NOMO-1 treated with dmso at 0.1 percent for 144 hours (cell line): Measurements from ENCODE around the gene LSM10.

Experiments
- DNase-seq: peaks from one replicate; lab custom pipeline; 2025; ENCODE audit not compliant: unreplicated experiment; lab: John Stamatoyannopoulos, UW

LSM10 gene

DNA sequence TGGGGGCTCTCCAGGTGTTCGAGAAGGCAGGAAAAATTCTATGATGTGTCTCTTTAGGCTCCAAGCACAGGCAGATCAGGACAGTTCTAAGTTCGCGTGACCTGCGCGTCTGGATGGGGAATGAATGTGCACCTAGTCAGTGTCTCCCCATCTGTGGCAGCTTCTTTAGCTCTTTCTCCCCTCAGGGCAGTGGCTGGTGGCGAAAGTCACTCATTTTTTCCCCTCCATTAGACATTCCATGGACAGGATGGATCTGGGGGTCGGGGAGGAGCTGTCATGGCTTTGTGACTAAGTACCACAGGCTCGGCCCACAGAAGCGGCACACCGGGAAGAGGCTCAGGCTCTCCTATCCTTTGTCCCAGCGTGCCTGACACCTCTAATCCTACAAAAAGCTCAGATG lies 43.2 kb downstream of the LSM10 start:
- DNase-seq, result no peak

DNA sequence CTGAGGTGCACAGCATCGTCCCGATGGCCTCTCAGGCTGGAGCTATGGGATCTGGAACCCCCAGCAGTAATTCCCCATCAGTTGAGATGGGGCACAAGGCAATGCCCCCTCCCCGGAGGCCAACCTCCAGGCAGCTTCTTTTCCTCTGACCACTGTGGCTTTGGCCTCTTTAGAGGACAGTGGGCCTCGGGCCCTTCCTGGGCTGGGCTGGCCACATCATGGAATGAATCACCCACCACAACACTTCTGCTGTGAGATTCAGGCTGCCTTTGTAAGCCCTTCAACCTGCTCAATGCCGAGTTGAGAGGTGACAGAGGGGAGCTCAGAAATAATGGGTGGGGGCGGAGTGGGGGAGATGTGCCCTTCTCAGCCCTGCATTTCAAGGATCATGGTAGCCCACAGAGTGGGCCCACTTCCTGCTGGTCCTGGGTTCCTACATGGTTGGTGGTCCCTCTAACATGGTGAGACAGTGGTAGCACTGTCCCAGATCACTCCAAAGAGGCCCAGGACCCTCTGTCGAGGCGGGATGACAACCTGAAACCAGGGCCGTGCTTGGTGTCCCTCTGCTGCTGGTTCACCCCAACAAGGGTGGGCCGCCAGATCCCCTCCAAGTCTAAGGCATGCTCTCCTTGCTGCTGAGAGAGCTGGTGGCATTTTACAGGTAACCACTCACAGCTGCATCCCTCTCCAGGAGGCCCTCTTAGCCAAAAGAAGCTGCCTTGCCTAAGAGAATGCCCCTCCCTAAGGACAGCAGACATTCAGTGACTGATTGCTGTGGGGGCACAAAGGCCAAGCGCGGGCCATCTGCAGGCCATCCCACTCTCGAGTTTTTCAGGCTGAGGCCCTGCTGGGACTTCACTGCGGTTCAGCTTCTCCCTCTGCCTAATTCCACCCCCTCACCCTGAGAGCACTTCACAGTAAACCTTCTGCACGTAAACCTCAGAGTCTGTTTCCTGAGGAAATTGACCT lies 44.5 kb downstream of the LSM10 start:
- no peak for DNase-seq

GRCh38 chr1:36352125-36352909 lies 45.4 kb downstream of the LSM10 start:
- DNase-seq, result no peak

GRCh38 chr1:36351227-36351977 lies 46.3 kb downstream of the LSM10 start:
- no peak for DNase-seq

GRCh38 chr1:36350659-36351226 lies 47.0 kb downstream of the LSM10 start:
- no peak for DNase-seq

GRCh38 chr1:36349839-36350238 lies 47.9 kb downstream of the LSM10 start:
- DNase-seq, result no peak

GRCh38 chr1:36349241-36349671 lies 48.5 kb downstream of the LSM10 start:
- no peak for DNase-seq

- DNase-seq, result no peak
Measured at GRCh38 chr1:36346741-36347370, 50.9 kb downstream of the LSM10 start.

DNA sequence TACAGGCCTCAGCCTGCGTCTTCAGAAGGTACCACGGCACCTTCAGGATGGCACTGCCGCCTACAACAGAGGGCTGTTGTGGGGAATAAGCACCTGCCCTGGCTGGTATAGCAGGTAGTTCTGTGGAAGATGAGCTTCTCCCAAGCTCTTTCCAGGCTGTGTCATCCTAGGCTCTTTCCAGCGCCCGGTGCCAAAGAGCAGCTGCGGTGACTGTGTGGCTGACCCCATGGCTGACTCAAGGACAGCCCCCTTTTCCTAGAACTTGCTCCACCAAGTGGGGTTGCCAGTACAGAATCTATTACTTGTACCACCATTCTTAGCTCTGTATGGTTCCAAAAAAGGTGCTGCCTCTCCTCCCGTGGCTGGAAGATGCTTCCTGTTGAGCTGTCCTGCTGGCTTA lies 52.4 kb downstream of the LSM10 start:
- no peak for DNase-seq

DNA sequence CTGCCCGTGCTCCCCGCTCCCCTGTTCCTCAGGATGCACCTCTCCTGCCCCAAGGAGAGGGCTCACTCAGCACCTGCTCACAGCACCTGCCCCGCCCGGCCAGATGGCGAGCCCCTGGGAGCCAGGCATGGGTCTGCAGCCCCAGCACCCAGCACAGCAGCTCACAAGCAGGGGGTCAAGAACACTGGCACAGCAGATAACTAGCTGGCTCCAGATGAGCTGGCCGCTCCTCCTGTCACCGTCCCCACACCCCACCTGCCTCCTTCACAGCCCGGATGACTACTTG lies 53.4 kb downstream of the LSM10 start:
- DNase-seq, result no peak

- no peak for DNase-seq
Measured at GRCh38 chr1:36343651-36344394, 53.9 kb downstream of the LSM10 start.
